Astrocyte (in vitro differentiated cells and primary cell): ENCODE results near the gene QPCT. TPM values are rescaled to one million over a fixed set of nuclear protein-coding genes. Genes with fewer than 3 reads are reported as not detected.

Experiments used
- DNase-seq: peaks from one replicate; pipeline ENCODE4 v3.0.0-alpha.2; 2010; ENCODE audit warnings: low read depth
- FAIRE-seq: peaks from 2 replicates; lab custom pipeline; 2011; peaks lifted over from hg19 to GRCh38; lab: Jason Lieb, UNC
- H2AFZ ChIP-seq: 2 replicates; pipeline ENCODE4 v1.6.0; 2012; ENCODE audit warnings: low read depth, low read length, inconsistent platforms
- H3K27ac ChIP-seq: 2 replicates; pipeline ENCODE4 v1.5.1; 2011; ENCODE audit warnings: low read depth, low read length, inconsistent platforms
- H3K27me3 ChIP-seq: 2 replicates; pipeline ENCODE4 v1.6.0; 2011; ENCODE audit warnings: low read length, inconsistent platforms; ENCODE audit not compliant: insufficient read depth
- H3K36me3 ChIP-seq: 2 replicates; pipeline ENCODE4 v1.5.1; 2011; ENCODE audit warnings: low read length, inconsistent platforms; ENCODE audit not compliant: insufficient read depth
- H3K4me1 ChIP-seq: 2 replicates; pipeline ENCODE4 v1.5.1; 2011; ENCODE audit warnings: low read length, inconsistent platforms; ENCODE audit not compliant: insufficient read depth
- H3K4me2 ChIP-seq: 2 replicates; pipeline ENCODE4 v1.6.0; 2012; ENCODE audit warnings: low read length, inconsistent platforms
- H3K4me3 ChIP-seq: 2 replicates; pipeline ENCODE4 v1.5.1; 2011; ENCODE audit warnings: low read depth, mild to moderate bottlenecking, low read length, inconsistent platforms; ENCODE audit not compliant: insufficient read depth
- H3K79me2 ChIP-seq: 2 replicates; pipeline ENCODE4 v1.6.0; 2012; ENCODE audit warnings: mild to moderate bottlenecking, low read length, inconsistent platforms; ENCODE audit not compliant: insufficient read depth
- H3K9ac ChIP-seq: 2 replicates; pipeline ENCODE4 v1.6.0; 2012; ENCODE audit warnings: mild to moderate bottlenecking, low read length, inconsistent platforms
- H3K9me3 ChIP-seq: 2 replicates; pipeline ENCODE4 v1.5.1; 2012; ENCODE audit warnings: low read depth, mild to moderate bottlenecking, low read length, inconsistent platforms; ENCODE audit not compliant: insufficient read depth
- H4K20me1 ChIP-seq: 2 replicates; pipeline ENCODE4 v1.6.0; 2012; ENCODE audit warnings: low read length, inconsistent platforms; ENCODE audit not compliant: insufficient read depth
- H3K27ac Mint-ChIP-seq: one replicate; pipeline ENCODE4 v1.8.0; 2021; ENCODE audit warnings: mild to moderate bottlenecking, mixed read lengths; ENCODE audit not compliant: unreplicated experiment
- H3K27me3 Mint-ChIP-seq: one replicate; pipeline ENCODE4 v1.8.0; 2021; ENCODE audit warnings: low read depth, mixed read lengths; ENCODE audit not compliant: unreplicated experiment
- H3K36me3 Mint-ChIP-seq: one replicate; pipeline ENCODE4 v1.8.0; 2021; ENCODE audit warnings: low read depth, mixed read lengths; ENCODE audit not compliant: unreplicated experiment
- H3K4me1 Mint-ChIP-seq: one replicate; pipeline ENCODE4 v1.8.0; 2021; ENCODE audit warnings: low read depth, mixed read lengths; ENCODE audit not compliant: unreplicated experiment
- H3K4me3 Mint-ChIP-seq: one replicate; pipeline ENCODE4 v1.8.0; 2021; ENCODE audit warnings: mild to moderate bottlenecking, moderate library complexity, mixed read lengths; ENCODE audit not compliant: unreplicated experiment
- H3K9me3 Mint-ChIP-seq: one replicate; pipeline ENCODE4 v1.8.0; 2021; ENCODE audit warnings: mild to moderate bottlenecking, mixed read lengths; ENCODE audit not compliant: unreplicated experiment
- CTCF ChIP-seq: IDR thresholded peaks from 2 replicates; pipeline ENCODE4 v1.5.1; 2011; ENCODE audit warnings: low read depth, mild to moderate bottlenecking, inconsistent platforms, low read length, moderate library complexity; ENCODE audit not compliant: insufficient read depth
- EZH2 ChIP-seq: IDR thresholded peaks from 2 replicates; pipeline ENCODE4 v1.6.1; 2012; ENCODE audit warnings: mild to moderate bottlenecking, low read length, inconsistent platforms; ENCODE audit not compliant: insufficient read depth
- total RNA-seq: library from RNA; stranded (reverse); gene quantifications from 2 replicates; pipeline ENCODE4 v1.2.1, GENCODE V29; 2021

The QPCT gene
- total RNA-seq, 1 donor from 2014 or later, result 23.1 TPM

GRCh38 chr2:37418956-37419355 lies 74.5 kb downstream of the QPCT start:
- H3K36me3 Mint-ChIP-seq, result no peaks in the 10 kb centered on the region
- no peaks in the 10 kb centered on the region for H3K79me2 ChIP-seq
- H3K9ac ChIP-seq, result no peak overlapping the region
- H3K27ac Mint-ChIP-seq, result no peak overlapping the region
- H3K27ac ChIP-seq, result no peak overlapping the region
- FAIRE-seq (no peak), DNase-seq (no peak)
- no peak overlapping the region for H3K4me3 ChIP-seq
- no peaks in the 10 kb centered on the region for H3K9me3 ChIP-seq
- no peak overlapping the region for H3K4me2 ChIP-seq
- H3K9me3 Mint-ChIP-seq, result no peaks in the 10 kb centered on the region
- no peak overlapping the region for H3K4me3 Mint-ChIP-seq
- H3K4me1 ChIP-seq, result peaks cover 8% of the 10 kb centered on the region
- no peaks in the 10 kb centered on the region for H4K20me1 ChIP-seq
- H3K27me3 Mint-ChIP-seq, result peaks cover 1% of the 10 kb centered on the region
- H3K36me3 ChIP-seq, result no peaks in the 10 kb centered on the region
- H3K27me3 ChIP-seq, result no peaks in the 10 kb centered on the region
- H2AFZ ChIP-seq, result no peak overlapping the region
- TF ChIP-seq EZH2 (no peak), CTCF (no peak)
- H3K4me1 Mint-ChIP-seq, result peaks cover 10% of the 10 kb centered on the region

GRCh38 chr2:37421686-37422085 lies 77.3 kb downstream of the QPCT start:
- Histone ChIP-seq H3K27me3 (no peaks in the 10 kb centered on the region), H3K4me2 (no peak overlapping the region), H4K20me1 (no peaks in the 10 kb centered on the region), H3K36me3 (no peaks in the 10 kb centered on the region), H3K9me3 (no peaks in the 10 kb centered on the region), H3K27ac (no peak overlapping the region), H3K9ac (no peak overlapping the region), H2AFZ (no peak overlapping the region), H3K4me1 (peaks cover 4% of the 10 kb centered on the region), H3K4me3 (no peak overlapping the region), H3K79me2 (no peaks in the 10 kb centered on the region)
- Mint-ChIP-seq H3K9me3 (no peaks in the 10 kb centered on the region), H3K27ac (no peak overlapping the region), H3K4me3 (no peak overlapping the region), H3K4me1 (no peaks in the 10 kb centered on the region), H3K27me3 (peaks cover 6% of the 10 kb centered on the region), H3K36me3 (no peaks in the 10 kb centered on the region)
- no peak for FAIRE-seq
- no peak for DNase-seq
- no peak for TF ChIP-seq CTCF
- TF ChIP-seq EZH2, result no peak

- Mint-ChIP-seq H3K4me1 (peaks cover 4% of the 10 kb centered on the region), H3K4me3 (no peak overlapping the region), H3K36me3 (no peaks in the 10 kb centered on the region), H3K9me3 (no peaks in the 10 kb centered on the region), H3K27ac (no peak overlapping the region), H3K27me3 (peaks cover 6% of the 10 kb centered on the region)
- Histone ChIP-seq H2AFZ (no peak overlapping the region), H3K9me3 (no peaks in the 10 kb centered on the region), H3K4me1 (no peaks in the 10 kb centered on the region), H3K4me2 (no peak overlapping the region), H3K79me2 (no peaks in the 10 kb centered on the region), H4K20me1 (no peaks in the 10 kb centered on the region), H3K4me3 (no peak overlapping the region), H3K9ac (no peak overlapping the region), H3K27ac (no peak overlapping the region), H3K27me3 (no peaks in the 10 kb centered on the region), H3K36me3 (no peaks in the 10 kb centered on the region)
- TF ChIP-seq CTCF, result no peak
- TF ChIP-seq EZH2, result no peak
- no peak for DNase-seq
- FAIRE-seq, result no peak
Measured at GRCh38 chr2:37422816-37423215, 78.4 kb downstream of the QPCT start.

Other genes starting within 250 kb of the QPCT start
- 147 and 149 TPM in 2 replicates for gene EIF2AK2, start 187.7 kb upstream of the QPCT start, total RNA-seq
- gene SULT6B1, start 156.0 kb upstream of the QPCT start, total RNA-seq, result not detected in 2 replicates
- 34.5 and 37.3 TPM in 2 replicates for gene CEBPZOS, start 148.1 kb upstream of the QPCT start, total RNA-seq
- gene CEBPZ, start 113.0 kb upstream of the QPCT start, total RNA-seq, result 47.5 and 48.5 TPM in 2 replicates
- 23.1 and 24.2 TPM in 2 replicates for gene NDUFAF7, start 113.0 kb upstream of the QPCT start, total RNA-seq
- gene PRKD3, start 19.8 kb upstream of the QPCT start, total RNA-seq, result 40.0 and 42.5 TPM in 2 replicates